GM21367 (cell line): ENCODE results near the gene LENG1.

Source experiments
- ATAC-seq: cut with Tn5 transposase; IDR thresholded peaks from one replicate; pipeline ENCODE4 v1.9.1; 2021; ENCODE audit not compliant: unreplicated experiment

The LENG1 gene

DNA sequence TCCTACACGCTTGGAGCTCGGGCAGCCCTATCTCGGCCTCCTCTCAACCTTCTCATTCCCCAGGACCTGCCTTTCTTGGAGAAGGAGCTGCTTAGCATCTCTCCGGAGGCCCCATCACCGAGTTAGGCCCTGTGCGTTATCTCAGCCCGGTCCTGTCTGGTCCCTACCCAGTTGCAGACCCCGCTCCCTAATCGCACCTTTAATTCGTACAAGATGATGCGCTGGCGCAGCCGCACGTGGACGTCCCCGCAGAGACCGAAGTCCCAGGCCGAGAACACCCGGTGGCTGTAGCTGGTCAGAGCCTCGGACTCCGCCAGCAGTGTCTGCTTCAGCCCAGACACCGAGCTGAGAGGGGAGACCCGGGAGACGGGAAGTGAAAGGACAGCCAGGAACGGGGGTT, 5.7 kb upstream of the LENG1 start:
- ATAC-seq = no peak

DNA sequence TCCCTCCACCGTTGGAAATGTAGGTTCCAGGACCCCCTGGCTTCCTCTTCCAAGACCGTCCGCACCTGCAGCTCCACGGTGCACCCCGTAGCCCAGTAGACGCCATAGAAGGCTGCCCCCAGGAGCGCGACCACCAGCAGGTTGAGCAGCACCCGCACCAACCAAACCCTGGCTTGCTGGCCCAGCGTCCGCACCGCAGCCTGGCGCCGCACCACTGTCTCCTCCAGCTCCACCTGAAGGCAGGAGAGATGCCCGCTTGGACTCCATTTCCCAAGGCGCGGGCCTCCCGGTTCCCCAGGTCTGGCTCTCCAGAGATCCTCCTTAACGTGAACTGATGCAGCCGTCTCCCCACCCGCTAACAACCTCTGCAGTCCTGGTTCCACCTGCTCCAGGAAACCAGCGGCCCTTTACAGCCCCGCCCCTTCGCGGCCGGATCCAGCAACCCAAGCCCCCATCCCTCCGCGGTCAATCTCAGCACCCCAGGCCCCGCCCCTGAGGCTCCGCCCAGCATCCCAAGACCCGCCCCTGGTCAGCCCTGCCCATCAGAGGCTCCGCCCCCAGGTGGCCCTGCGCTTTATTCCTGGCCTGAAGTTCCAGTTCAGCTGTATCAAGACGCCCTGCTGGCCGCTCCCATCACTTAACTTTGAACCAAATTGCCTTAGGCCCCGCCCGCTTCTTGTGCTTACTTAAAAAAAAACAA, 5.0 kb upstream of the LENG1 start:
- ATAC-seq = no peak

DNA sequence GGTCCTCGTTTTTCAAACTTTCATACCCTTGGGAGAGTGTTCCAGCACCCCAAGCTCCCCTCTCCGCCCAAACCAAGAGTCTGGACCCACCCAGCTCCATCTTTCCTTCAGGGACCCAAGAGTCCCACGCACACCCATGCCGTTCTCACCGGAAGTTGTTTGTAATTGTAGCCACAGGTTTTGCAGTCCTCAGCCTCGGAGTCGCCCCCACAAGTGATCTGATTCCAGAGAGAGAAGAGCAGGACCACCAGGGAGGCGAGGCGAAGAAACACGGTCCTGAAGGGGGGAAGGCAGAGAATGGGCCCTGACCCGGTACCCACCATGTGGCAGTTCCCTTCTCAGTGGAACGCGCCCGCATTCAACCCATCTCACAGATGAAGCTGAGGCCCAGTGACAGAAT, 3.4 kb upstream of the LENG1 start:
- no peak for ATAC-seq

DNA sequence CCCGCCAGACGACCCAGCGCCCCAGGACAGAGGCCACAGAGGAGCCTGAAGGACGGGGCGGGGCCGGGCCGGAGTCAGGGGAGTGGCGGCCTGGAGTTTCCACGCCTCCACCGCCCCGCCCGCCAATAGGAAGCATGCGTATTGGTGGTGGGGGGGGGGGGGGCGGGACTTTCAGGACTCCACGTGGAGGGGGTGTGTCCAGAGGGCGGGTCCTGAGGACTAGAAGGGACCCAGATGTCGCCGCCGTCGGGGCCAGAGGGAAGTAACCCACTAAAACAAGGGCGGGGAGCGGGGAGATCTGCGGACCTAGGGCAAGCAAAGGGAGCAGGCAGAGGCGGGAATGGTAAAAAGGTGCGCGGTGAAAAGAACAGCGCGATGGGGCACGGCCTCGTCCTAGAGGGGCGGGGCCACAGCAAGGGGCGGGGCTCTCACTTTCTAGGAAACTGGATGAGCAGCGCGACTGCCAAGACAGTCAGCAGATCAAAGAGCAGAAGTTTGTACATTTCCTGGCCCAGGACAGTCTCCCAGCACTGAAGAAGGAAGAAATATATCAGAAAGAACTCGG, 2.8 kb upstream of the LENG1 start:
- no peak for ATAC-seq

DNA sequence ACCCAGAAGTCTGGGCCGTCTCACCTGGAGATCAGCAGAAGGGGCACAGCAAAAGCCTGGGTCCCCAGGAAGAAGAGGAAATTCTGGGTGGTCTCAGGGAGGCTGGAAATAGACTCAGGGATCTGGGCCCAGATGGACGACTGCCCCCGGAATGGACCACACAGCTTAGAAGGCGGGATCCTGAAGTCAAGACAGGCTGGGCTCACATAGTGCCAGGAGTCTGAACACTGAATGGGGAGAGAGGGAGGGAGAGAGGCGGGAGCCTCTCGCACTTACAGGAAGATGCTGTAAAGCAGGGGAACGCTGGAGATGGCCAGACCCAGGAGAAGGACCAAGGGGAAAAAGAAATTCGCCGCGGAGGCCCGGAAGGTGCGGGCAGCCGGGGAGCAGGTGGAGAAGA, 1.3 kb upstream of the LENG1 start:
- no peak for ATAC-seq

DNA sequence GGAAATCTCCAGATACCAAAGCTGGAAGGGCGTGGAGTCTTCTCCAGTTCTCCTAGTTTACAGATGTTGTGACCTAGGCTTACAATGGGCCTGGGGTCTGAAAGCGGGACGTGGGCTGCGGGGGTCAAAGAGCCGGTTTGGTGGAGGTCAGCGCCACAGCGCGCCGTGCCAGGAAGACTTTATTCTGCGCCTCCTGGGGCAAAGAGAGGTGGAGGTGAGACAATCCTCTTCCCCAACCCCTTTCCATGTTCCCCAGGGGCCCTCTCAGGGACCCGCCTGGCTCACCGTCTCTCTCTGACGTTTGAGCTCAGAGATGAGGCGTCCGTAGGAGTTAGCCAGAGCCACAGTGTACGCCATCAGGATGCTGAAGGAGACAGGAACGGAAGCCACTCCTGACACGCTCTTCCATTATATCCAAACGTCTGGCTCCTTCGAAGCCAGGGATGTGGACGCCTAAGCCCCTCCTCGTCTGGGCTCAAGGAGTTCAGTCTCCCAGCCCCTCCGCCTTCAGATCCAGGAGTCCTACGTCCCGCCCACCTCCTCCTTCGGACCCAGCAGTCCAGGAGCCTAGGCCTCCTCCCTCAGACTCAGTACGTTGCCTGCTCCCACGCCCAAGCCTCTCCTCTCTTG, 776 bp upstream of the LENG1 start:
- ATAC-seq = no peak

DNA sequence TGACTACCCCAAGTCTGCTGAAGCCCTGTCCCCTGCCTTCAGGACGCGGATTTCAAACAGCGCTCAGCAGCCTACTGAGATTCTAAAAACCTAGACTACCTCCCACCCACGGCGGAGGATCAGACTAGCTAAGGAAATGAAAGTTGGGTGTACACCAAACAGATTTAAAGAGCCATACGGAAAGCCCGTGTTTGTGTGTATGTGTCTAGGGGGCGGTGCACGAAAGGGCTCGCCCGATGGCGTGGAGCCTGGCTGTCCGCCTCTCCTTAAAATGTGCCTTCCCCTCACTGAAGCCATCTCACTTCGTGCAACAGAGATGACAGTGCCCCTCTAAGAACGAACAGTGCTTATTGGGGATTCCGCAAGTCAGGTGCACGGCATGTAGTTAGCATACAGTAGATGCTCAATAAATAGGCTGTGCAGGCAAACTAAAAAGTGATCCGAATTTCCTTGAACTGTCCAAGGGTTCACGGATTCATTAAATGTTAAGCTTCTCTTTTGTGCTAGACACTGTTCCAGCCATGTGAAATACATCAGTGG, 639 bp downstream of the LENG1 start:
- ATAC-seq = no peak

DNA sequence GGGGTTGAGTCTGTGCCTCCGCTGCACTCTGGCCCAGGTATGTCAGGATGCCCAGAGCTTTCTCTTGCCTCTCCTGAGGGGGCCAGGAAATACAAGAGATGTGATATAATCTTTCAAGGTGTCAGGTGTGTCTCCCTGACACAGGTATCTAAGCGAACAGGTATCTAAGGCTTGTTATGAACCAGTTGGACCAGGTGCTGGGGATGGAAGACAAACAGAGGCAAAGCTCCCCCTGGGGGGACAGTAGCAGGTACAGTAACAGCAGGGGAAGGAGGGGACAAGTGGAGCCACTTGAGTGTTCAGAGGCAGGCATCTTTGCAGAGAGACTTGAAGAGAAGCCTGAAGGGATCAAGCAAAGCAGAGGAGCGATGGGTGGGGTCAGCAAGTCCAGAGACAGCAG, 2.6 kb downstream of the LENG1 start:
- ATAC-seq = no peak

DNA sequence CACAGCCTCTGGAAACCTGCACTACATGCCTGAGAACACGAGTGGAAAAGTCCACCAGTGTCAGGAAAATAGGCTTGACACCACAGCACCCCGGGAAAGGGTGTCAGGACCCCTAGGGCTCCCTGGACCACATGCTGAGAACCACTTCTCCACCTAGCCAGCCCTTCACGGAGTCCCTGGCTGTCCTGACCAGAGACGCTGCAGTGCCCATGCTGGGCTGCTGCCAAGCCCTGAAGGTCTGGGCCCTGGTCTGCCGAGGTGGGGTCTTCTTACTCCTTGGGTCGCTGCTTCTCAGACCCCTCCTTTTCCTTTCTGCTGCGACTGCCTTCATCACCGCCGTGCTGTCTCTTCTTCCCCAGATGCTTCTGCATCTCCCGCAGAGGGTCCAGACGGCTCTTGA, 3.0 kb downstream of the LENG1 start:
- ATAC-seq = no peak

DNA sequence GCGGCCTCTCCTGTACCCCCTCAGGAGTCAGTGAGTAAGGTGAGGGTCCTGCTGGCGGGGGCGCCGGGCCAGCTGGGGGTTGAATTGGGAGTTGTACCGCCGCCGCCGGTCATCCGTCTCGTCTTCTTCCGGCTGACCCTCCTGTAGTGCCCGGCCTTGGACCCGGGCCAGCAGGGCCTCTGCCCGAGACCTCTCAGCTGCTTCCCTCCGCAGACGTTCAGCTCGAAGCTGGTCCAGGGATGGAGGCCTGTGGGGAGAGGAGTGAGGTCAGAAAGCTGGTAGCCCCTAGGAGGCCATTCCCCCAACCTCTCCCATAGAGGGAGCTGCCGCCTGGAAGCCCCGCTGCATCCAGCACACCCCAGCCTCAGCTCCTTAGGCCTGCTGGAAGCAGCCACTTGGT, 3.8 kb downstream of the LENG1 start:
- no peak for ATAC-seq

DNA sequence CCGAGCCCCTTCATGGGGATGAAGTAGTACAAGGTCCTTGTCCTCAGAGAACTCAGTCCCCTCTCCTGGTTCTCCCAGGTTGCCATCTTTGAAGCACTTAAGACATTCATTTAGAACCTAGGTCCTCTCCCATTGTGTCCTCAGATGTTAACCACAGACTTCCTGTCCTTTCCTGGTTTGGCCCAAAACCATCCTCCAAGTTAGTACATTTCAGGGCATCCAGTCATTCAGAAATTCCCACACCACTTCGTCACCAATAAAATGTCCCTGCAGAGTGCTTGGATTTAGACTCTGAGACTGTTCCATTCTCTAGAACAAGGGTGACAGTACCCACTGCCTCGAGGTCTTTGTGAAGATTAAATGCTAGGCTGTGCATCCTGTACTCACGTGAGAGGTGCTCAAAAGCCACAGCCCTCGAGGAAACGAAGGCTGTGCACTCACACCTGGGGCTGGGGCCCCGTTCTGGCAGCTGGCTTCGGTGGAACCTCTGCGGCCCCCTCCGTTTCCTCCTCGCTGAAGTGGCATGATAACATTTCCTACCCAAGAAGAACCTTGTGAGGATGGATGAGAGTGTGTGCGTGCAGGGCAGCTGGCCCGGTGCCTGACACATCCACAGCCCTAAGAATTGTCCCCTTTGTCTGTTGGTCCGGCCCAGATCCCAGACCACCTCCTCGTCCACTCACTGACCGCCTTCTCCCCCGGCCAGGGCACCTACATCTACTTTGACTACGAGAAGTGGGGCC, 4.7 kb downstream of the LENG1 start:
- ATAC-seq = no peak

DNA sequence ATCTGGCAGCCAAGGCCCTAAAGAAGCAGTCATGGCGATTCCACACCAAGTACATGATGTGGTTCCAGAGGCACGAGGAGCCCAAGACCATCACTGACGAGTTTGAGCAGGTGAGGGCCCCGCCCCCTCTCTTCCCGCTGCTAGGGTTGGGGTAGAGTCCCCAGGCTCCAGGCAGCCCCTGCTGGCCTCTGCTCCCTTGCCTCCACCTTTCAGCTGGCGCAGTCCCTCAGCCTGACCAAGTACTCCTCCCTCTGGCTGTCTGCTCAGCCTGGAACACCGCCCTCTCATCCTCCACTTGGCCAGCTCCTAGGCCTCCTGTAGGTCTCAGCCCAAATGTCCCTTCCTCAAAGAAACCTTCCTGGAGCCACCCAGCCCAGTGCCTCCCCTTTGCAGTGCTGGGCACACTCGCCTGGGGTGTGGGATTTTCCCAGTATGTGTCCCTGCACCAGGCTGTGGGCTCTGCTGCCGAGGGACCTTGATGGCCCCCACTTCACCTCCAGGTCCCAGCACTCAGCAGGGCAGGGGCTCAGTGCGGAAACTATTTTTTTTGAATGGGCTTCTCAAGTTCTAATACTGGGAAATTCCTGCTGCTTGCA, 5.7 kb downstream of the LENG1 start:
- no peak for ATAC-seq

DNA sequence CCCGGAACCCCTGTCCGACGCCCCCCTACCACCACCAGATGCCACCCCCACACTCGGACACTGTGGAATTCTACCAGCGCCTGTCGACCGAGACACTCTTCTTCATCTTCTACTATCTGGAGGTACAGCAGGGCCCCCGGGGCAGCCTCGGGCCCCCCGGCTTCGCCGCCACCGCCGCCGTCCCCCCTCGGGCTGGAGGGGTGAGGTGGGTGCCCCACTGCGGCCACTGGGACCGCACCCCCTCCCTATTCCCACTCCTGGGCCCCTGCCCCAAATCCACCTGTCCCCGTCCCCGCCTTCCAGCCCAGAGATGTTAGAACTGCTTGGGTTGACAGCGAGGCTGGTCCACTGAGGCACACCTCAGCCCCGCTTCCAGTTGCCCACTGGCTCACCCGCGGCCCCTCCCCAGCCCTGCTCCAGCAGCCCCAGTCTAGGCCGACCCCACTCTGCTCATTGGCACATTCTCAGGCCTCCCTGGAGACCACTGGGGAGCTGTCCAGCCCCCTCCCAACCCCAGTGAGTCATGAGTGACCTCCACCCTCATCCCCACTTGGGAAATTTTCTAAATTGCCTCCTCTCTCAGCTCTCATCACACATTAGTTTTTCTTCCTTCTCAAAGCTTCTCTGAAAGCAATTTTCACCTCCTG, 6.5 kb downstream of the LENG1 start:
- no peak for ATAC-seq

DNA sequence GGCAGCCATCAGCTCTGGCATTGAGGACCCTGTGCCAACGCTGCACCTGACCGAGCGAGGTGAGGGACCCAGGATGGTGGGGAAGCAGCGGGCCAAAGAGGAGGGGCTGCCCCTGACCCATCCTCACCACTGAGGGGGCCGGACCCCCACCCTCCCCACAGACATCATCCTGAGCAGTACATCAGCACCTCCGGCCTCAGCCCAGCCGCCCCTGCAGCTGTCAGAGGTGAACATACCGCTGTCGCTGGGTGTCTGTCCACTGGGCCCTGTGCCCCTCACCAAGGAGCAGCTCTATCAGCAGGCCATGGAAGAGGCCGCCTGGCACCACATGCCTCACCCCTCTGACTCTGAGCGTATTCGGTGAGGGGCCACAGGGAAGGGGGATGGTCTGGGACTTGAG, 7.3 kb downstream of the LENG1 start:
- ATAC-seq = no peak

DNA sequence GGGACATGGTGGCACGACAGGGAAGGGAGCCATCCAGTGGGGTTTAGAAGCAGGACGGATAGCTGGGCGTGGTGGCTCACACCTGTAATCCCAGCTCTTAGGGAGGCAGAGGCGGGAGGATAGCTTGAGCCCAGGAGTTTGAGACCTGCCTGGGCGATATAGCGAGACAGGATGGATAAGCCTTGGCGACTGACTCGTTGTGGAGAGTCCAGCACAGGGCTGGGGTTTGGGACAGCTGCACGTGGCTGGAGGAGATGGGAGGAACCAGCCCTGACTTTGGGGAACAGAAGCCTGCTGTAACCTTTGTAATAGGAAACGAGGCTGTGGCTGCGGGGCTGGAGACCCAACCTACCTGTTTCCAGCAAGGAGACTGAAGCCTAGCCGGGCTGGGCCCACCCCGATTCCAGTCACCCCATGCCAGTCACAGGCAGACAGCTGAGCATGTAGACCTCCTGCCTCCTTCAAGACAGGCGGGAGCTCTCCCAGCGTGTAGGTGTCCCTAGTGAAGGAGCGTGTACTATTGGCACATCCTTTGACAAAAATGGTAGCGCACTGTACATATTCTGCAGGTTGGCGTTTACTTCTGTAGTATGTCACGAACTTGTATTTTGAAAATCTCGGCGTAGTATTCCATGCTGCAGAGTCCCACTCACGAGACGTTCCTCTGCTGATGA, 8.0 kb downstream of the LENG1 start:
- no peak for ATAC-seq

DNA sequence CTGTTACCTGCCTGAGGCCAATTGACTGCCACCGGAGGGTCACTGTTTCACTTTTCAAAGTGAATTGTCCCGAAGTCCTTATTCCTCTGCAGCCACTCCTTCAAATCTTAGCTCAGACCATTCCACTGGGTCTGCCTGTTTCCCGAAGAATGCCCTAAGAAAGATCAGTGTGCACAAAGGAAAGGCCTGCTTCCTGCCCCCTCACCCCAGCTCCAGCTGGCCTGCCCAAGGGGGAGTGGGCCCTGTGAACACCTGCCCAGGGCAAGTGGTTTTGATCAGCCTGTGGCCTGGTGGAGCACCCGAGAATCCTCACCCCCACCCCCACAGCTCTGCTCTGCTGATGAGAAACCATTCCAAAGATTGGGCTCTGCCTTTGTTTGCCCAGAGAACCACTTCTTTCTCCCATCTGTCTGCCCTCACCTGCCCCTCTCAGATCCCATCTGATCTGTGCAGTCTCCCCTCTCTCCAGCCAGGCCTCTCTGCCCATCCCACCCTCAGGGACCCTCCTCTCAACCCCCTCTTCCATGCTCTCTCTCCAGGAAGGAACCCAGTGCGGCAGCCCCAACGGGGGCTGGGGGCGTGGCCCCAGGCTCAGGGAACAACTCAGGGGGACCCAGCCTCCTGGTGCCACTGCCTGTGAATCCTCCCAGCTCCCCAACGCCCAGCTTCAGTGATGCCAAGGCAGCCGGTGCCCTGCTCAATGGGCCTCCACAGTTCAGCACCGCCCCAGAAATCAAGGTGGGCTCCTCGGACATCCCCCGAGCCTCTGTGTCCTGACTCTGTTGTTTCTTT, 10.3 kb downstream of the LENG1 start:
- no peak for ATAC-seq

DNA sequence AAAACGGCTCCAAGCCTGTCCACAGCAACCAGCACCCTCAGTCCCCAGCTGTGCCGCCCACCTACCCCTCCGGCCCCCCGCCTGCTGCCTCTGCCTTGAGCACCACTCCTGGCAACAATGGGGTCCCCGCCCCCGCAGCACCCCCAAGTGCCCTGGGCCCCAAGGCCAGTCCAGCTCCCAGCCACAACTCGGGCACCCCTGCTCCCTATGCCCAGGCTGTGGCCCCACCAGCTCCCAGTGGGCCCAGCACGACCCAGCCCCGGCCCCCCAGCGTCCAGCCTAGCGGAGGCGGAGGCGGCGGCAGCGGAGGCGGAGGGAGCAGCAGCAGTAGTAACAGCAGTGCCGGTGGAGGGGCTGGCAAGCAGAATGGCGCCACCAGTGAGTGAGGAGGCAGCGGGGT, 11.4 kb downstream of the LENG1 start:
- no peak for ATAC-seq

DNA sequence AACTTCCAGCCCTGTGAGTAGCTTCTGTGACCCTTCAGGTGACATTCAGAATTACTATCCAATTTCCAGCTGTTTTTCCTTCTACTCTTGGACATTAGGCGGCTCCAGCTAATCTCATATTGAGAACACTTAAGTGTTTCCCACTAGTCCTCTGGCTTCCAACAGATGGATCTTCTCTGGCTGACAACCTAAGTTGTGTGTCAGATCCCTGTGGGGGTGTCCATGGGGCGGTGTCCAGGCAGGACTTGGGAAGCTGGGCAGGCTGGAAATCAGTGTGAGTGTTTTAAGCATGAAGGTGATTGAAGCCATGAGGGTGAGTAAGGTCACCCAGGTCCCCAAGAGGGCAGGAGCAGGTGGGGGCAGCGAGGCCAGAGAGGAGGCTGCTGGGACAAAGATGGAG, 11.8 kb downstream of the LENG1 start:
- ATAC-seq = no peak

DNA sequence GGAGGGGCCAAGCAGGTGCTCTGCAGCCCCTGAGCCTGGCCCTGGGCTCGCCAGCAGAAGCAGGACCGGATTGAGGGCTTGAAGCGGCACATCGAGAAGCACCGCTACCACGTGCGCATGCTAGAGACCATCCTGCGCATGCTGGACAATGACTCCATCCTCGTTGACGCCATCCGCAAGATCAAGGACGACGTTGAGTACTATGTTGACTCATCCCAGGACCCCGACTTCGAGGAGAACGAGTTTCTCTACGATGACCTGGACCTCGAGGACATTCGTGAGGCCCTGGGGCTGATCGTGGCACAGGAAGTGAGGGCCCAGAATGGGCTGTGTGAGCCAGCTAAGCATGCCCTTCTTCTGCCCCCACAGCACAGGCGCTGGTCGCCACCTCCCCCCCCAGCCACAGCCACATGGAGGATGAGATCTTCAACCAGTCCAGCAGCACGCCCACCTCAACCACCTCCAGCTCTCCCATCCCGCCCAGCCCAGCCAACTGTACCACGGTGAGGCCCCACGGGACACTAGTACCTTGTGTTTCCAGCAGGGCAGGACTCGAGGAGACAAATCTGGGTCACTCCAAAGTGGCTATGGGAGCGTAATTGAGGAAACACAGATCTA, 13.9 kb downstream of the LENG1 start:
- no peak for ATAC-seq
